Subcutaneous abdominal adipose tissue (tissue), 5 donors: ENCODE measurements around the gene RCBTB2.

ENCODE experiments used
- H3K27ac ChIP-seq: one replicate; pipeline ENCODE4 v1.7.0; 2013; ENCODE audit warnings: low read depth, mild to moderate bottlenecking, inconsistent platforms, low read length, moderate library complexity
- H3K27me3 ChIP-seq, 5 donors: one replicate each; pipeline ENCODE4 v1.7.0; 2013; ENCODE audit warnings: low read length in 5 of 5, inconsistent platforms in 1 of 5; ENCODE audit not compliant: control insufficient read depth in 5 of 5, insufficient read depth in 4 of 5
- H3K36me3 ChIP-seq, 5 donors: one replicate each; pipeline ENCODE4 v1.7.0; 2013; ENCODE audit warnings: low read length in 5 of 5; ENCODE audit not compliant: control insufficient read depth in 5 of 5, insufficient read depth in 5 of 5
- H3K4me1 ChIP-seq, 5 donors: one replicate each; pipeline ENCODE4 v1.7.0; 2013; ENCODE audit warnings: low read length in 5 of 5, mild to moderate bottlenecking in 3 of 5, moderate library complexity in 1 of 5; ENCODE audit not compliant: control insufficient read depth in 5 of 5, insufficient read depth in 5 of 5
- H3K4me3 ChIP-seq, 5 donors: one replicate each; pipeline ENCODE4 v1.7.0; 2013; ENCODE audit warnings: low read length in 5 of 5, low read depth in 1 of 5
- H3K9ac ChIP-seq, 5 donors: one replicate each; pipeline ENCODE4 v1.7.0; 2013; ENCODE audit warnings: low read length in 5 of 5, mild to moderate bottlenecking in 4 of 5, moderate library complexity in 3 of 5
- H3K9me3 ChIP-seq, 5 donors: one replicate each; pipeline ENCODE4 v1.7.0; 2013; ENCODE audit warnings: low read length in 5 of 5; ENCODE audit not compliant: control insufficient read depth in 5 of 5
- donor health status: healthy.
- donor health status: healthy.
- donor health status: healthy.
- donor health status: healthy.
- donor health status: healthy.

Gene RCBTB2

GRCh38 chr13:48563626-48564025 is 30.7 kb upstream of the RCBTB2 start:
- Histone ChIP-seq H3K4me1 (peaks cover 0 to 18% (median 17%) of the 10 kb centered on the region in 5 donors), H3K9ac (no peak overlapping the region), H3K27me3 (no peaks in the 10 kb centered on the region), H3K36me3 (no peaks in the 10 kb centered on the region), H3K4me3 (no peak overlapping the region), H3K9me3 (no peaks in the 10 kb centered on the region), H3K27ac (no peak overlapping the region)

GRCh38 chr13:48562296-48563066 is 29.6 kb upstream of the RCBTB2 start:
- Histone ChIP-seq H3K9ac (no peak overlapping the region), H3K36me3 (no peaks in the 10 kb centered on the region), H3K27ac (no peak overlapping the region), H3K4me1 (peaks cover 0 to 7% (median 5%) of the 10 kb centered on the region in 5 donors), H3K27me3 (no peaks in the 10 kb centered on the region), H3K9me3 (no peaks in the 10 kb centered on the region), H3K4me3 (no peak overlapping the region)

GRCh38 chr13:48561466-48562235 is 28.8 kb upstream of the RCBTB2 start:
- H3K4me3 ChIP-seq = no peak overlapping the region
- no peaks in the 10 kb centered on the region for H3K9me3 ChIP-seq
- H3K36me3 ChIP-seq = no peaks in the 10 kb centered on the region
- no peak overlapping the region for H3K9ac ChIP-seq
- H3K4me1 ChIP-seq = peaks cover 0 to 4% (median 0%) of the 10 kb centered on the region in 5 donors
- no peaks in the 10 kb centered on the region for H3K27me3 ChIP-seq
- no peak overlapping the region for H3K27ac ChIP-seq

- H3K9ac ChIP-seq = no peak overlapping the region
- H3K9me3 ChIP-seq = peaks cover 0 to 4% (median 3%) of the 10 kb centered on the region in 5 donors
- H3K4me3 ChIP-seq = no peak overlapping the region
- no peaks in the 10 kb centered on the region for H3K27me3 ChIP-seq
- H3K36me3 ChIP-seq = no peaks in the 10 kb centered on the region
- H3K4me1 ChIP-seq = peaks cover 0 to 4% (median 0%) of the 10 kb centered on the region in 5 donors
- no peak overlapping the region for H3K27ac ChIP-seq
Measured at GRCh38 chr13:48560657-48561337, 27.9 kb upstream of the RCBTB2 start.

GRCh38 chr13:48559638-48560320 is 26.9 kb upstream of the RCBTB2 start:
- Histone ChIP-seq H3K9me3 (peaks cover 0 to 6% (median 4%) of the 10 kb centered on the region in 5 donors), H3K27ac (no peak overlapping the region), H3K36me3 (no peaks in the 10 kb centered on the region), H3K4me1 (peaks cover 0 to 4% (median 0%) of the 10 kb centered on the region in 5 donors), H3K27me3 (no peaks in the 10 kb centered on the region), H3K4me3 (no peak overlapping the region), H3K9ac (no peak overlapping the region)

- no peaks in the 10 kb centered on the region for H3K27me3 ChIP-seq
- no peak overlapping the region for H3K27ac ChIP-seq
- H3K4me3 ChIP-seq = no peak overlapping the region
- H3K9me3 ChIP-seq = peaks cover 0 to 12% (median 10%) of the 10 kb centered on the region in 5 donors
- H3K4me1 ChIP-seq = no peaks in the 10 kb centered on the region
- no peaks in the 10 kb centered on the region for H3K36me3 ChIP-seq
- no peak overlapping the region for H3K9ac ChIP-seq
Measured at GRCh38 chr13:48556817-48557216, 23.9 kb upstream of the RCBTB2 start.

- no peak overlapping the region for H3K27ac ChIP-seq
- no peaks in the 10 kb centered on the region for H3K36me3 ChIP-seq
- no peaks in the 10 kb centered on the region for H3K4me1 ChIP-seq
- H3K9me3 ChIP-seq = peaks cover 5 to 23% (median 20%) of the 10 kb centered on the region in 5 donors
- no peaks in the 10 kb centered on the region for H3K27me3 ChIP-seq
- H3K4me3 ChIP-seq = no peak overlapping the region
- no peak overlapping the region for H3K9ac ChIP-seq
Measured at GRCh38 chr13:48555441-48555840, 22.6 kb upstream of the RCBTB2 start.

- Histone ChIP-seq H3K36me3 (no peaks in the 10 kb centered on the region), H3K27me3 (no peaks in the 10 kb centered on the region), H3K27ac (no peak overlapping the region), H3K4me3 (peak overlapping the region in 1 of 5 donors; percentile 19), H3K9ac (no peak overlapping the region), H3K4me1 (no peaks in the 10 kb centered on the region), H3K9me3 (peaks cover 5 to 23% (median 20%) of the 10 kb centered on the region in 5 donors)
Measured at GRCh38 chr13:48551329-48551728, 18.4 kb upstream of the RCBTB2 start.

- Histone ChIP-seq H3K4me1 (peaks cover 0 to 9% (median 0%) of the 10 kb centered on the region in 5 donors), H3K36me3 (no peaks in the 10 kb centered on the region), H3K9me3 (peaks cover 5 to 20% (median 14%) of the 10 kb centered on the region in 5 donors), H3K27me3 (no peaks in the 10 kb centered on the region), H3K4me3 (no peak overlapping the region), H3K27ac (no peak overlapping the region), H3K9ac (no peak overlapping the region)
Measured at GRCh38 chr13:48549658-48550057, 16.8 kb upstream of the RCBTB2 start.
